ENCODE measurements around the gene EPHB1. TPM values are rescaled to one million over a fixed set of nuclear protein-coding genes. Genes with fewer than 3 reads are reported as not detected.

The EPHB1 gene
- total and polyA plus RNA-seq, 4 donors, result 0.23 to 1.7 (median 0.52) TPM

- no peaks in the 10 kb centered on the region for H3K4me1 ChIP-seq (ENCODE audit: control insufficient read depth in 4 of 4, insufficient read depth in 4 of 4, low read length in 3 of 4)
- TF ChIP-seq SP1 (IDR thresholded peaks at IDR 0.05), result no peak
- no peak for TF ChIP-seq REST (IDR thresholded peaks at IDR 0.05)
- no peak for TF ChIP-seq HNF4G (IDR thresholded peaks at IDR 0.05)
- TF ChIP-seq HNF4A (conservative IDR thresholded peaks at IDR 0.05), result no peak
- no peak for TF ChIP-seq ATF3 (IDR thresholded peaks at IDR 0.05)
- TF ChIP-seq TAF1 (conservative IDR thresholded peaks at IDR 0.05), result no peak
- TF ChIP-seq FOXA1 (IDR thresholded peaks at IDR 0.05), result no peak
- TF ChIP-seq RAD21 (IDR thresholded peaks at IDR 0.05), result no peak
- TF ChIP-seq CTCF (IDR thresholded peaks at IDR 0.05; ENCODE audit: low read depth, low read length, missing input control), result no peak
- H3K9me3 ChIP-seq (ENCODE audit: control insufficient read depth in 4 of 4, low read length in 3 of 4), result no peaks in the 10 kb centered on the region
- H3K9ac ChIP-seq (ENCODE audit: low read depth in 1 of 2, low read length in 2 of 2), result no peak overlapping the region
- no peak overlapping the region for H3K4me3 ChIP-seq (ENCODE audit: low read depth in 1 of 3, low read length in 3 of 3)
- no peak overlapping the region for H3K27ac ChIP-seq (ENCODE audit: low read depth in 1 of 2, low read length in 2 of 2)
- H3K36me3 ChIP-seq (ENCODE audit: control insufficient read depth in 4 of 4, insufficient read depth in 3 of 4, low read depth in 1 of 4, low read length in 3 of 4), result no peaks in the 10 kb centered on the region
- 91% methylated on average over 5 of the region's 5 CpGs for WGBS
- no peaks in the 10 kb centered on the region for H3K27me3 ChIP-seq (ENCODE audit: control insufficient read depth in 4 of 4, insufficient read depth in 4 of 4, low read length in 3 of 4)
- no peak for DNase-seq (ENCODE audit: low spot score)
Measured at GRCh38 chr3:135072431-135072830, 277.4 kb downstream of the EPHB1 start.

- TF ChIP-seq NR2F2 (IDR thresholded peaks at IDR 0.05), result no peak
- no peak for TF ChIP-seq YY1 (IDR thresholded peaks at IDR 0.05)
- TF ChIP-seq EGR1 (IDR thresholded peaks at IDR 0.05; ENCODE audit: low read depth in 2 of 2), result no peak
- no peak for TF ChIP-seq HNF4G (IDR thresholded peaks at IDR 0.05)
- no peak for TF ChIP-seq SP1 (IDR thresholded peaks at IDR 0.05)
- TF ChIP-seq RXRA (IDR thresholded peaks at IDR 0.05), result no peak
- TF ChIP-seq MAX (IDR thresholded peaks at IDR 0.05), result no peak
- no peak for TF ChIP-seq RAD21 (IDR thresholded peaks at IDR 0.05)
- TF ChIP-seq JUND (IDR thresholded peaks at IDR 0.05), result no peak
- no peak for TF ChIP-seq FOXA1 (IDR thresholded peaks at IDR 0.05)
- no peak for TF ChIP-seq HNF4A (conservative IDR thresholded peaks at IDR 0.05)
- TF ChIP-seq ZBTB33 (IDR thresholded peaks at IDR 0.05), result no peak
- TF ChIP-seq FOXA2 (IDR thresholded peaks at IDR 0.05), result no peak
- no peak for TF ChIP-seq GABPA (IDR thresholded peaks at IDR 0.05 in 1 of 2, conservative IDR thresholded peaks at IDR 0.05 in 1 of 2)
- no peak for TF ChIP-seq TAF1 (conservative IDR thresholded peaks at IDR 0.05)
- TF ChIP-seq CTCF (IDR thresholded peaks at IDR 0.05; ENCODE audit: low read depth, low read length, missing input control), result no peak
- no peak overlapping the region for H3K4me3 ChIP-seq (ENCODE audit: low read depth in 1 of 3, low read length in 3 of 3)
- 83% methylated on average over 3 of the region's 3 CpGs for WGBS
- H3K27ac ChIP-seq (ENCODE audit: low read depth in 1 of 2, low read length in 2 of 2), result no peak overlapping the region
- H3K9me3 ChIP-seq (ENCODE audit: control insufficient read depth in 4 of 4, low read length in 3 of 4), result no peaks in the 10 kb centered on the region
- H3K9ac ChIP-seq (ENCODE audit: low read depth in 1 of 2, low read length in 2 of 2), result no peak overlapping the region
- DNase-seq (ENCODE audit: low spot score), result no peak
- H3K36me3 ChIP-seq (ENCODE audit: control insufficient read depth in 4 of 4, insufficient read depth in 3 of 4, low read depth in 1 of 4, low read length in 3 of 4), result no peaks in the 10 kb centered on the region
- no peaks in the 10 kb centered on the region for H3K4me1 ChIP-seq (ENCODE audit: control insufficient read depth in 4 of 4, insufficient read depth in 4 of 4, low read length in 3 of 4)
- no peaks in the 10 kb centered on the region for H3K27me3 ChIP-seq (ENCODE audit: control insufficient read depth in 4 of 4, insufficient read depth in 4 of 4, low read length in 3 of 4)
Measured at GRCh38 chr3:135075157-135075556, 280.1 kb downstream of the EPHB1 start.
